Measurements from ENCODE around the gene SAXO1.
"Not testable (repeated sequence)": the region's sequence is repeated elsewhere in the genome, so short reads cannot be mapped to it uniquely, and the experiment has no call there.

SAXO1 gene

DNA sequence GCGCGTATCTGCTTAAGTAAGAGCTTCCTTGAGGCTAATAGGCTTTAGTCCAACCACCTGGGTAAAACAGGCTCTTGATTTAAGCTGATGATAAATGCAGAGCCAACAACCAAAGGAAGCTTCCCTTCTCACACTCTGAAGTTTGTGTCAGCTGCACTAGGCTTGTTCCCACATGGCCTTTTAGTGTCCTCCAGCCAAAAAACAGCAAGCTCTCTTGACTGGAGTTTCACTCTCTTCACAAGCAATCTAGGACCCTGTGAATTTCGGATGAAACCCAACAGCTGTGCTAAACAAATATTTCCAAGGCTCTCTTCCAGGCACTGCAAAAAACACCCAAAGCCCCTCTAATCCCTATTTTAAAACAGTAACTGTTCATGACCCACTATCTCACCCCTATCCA, 63.9 kb downstream of the SAXO1 start:
- DNase-seq = no peak

GRCh38 chr9:18955626-18956025, 77.4 kb downstream of the SAXO1 start:
- no peak for DNase-seq

GRCh38 chr9:18951936-18952335, 81.1 kb downstream of the SAXO1 start:
- DNase-seq = no peak

DNA sequence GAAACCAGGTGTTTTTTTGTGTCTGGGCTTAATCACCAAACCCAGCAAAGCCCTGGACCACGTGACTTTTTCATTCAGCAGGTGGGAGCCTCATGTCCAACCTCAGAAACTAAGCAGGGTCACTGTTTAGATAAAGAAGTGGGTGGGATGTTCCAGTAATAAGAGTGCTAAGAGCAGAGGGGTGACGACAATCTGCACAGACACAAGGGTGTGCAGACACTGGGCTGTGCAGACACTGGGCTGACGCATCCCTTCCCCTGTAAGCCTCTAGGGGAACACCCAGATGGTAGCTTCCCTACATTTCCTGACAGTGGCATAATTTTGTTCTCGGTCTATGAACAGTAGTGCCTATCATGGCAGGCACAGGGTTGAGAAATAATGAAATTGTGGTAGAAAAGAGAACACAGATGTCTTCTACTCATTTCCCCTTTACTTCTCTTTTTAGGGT, 85.1 kb downstream of the SAXO1 start:
- DNase-seq = peak; percentile 3 to 45

DNA sequence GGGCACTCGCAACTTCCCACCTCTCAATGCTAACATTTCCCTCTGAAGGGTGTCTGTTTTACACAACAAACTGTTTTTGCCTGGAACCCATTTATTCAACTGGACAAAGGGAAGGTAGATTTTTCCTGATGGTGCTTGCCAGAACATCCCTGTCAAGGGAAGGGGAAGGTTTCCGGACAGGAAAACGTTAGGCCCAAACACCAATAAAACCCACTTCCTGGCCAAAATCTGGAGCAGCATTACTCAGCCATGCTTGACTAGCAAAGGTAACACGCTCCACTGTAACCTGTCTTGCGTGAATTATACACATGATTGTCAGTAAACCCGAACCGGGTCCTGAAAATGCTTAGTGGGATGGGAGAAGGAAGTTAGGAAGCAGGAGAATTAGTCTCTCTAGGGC, 90.2 kb downstream of the SAXO1 start:
- DNase-seq = no peak

DNA sequence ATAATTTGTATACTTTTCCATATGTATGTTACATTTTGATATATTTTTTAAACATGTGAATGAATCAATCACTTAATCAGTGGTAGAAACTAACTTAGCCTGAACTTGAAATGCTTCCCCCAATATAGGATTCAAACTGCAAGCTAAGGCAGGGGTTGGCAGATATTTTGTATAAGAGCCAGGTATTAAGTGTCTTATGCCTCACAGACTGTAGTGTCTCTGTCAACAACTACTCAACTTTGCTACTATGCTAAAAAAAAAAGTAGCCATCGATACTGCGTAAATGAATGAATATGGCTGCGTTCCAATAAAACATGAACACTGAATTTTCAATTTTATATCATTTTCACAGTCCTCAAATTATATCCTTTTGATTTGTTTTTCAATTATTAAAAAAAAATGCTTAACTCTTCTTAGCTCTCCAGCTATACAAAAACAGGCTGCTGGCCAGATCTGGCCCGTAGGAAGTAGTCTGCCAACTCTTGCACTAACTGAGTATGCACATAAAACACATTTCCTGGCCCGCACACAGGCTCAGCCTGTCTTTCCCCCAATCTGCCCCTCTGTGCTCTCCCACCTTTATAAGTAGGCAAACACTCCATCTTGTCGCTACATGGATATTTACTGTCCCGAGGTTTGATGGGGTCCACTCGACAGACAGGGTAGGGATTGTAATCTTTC, 91.8 kb downstream of the SAXO1 start:
- no peak for DNase-seq

GRCh38 chr9:18939943-18940342, 93.1 kb downstream of the SAXO1 start:
- DNase-seq = no peak

DNA sequence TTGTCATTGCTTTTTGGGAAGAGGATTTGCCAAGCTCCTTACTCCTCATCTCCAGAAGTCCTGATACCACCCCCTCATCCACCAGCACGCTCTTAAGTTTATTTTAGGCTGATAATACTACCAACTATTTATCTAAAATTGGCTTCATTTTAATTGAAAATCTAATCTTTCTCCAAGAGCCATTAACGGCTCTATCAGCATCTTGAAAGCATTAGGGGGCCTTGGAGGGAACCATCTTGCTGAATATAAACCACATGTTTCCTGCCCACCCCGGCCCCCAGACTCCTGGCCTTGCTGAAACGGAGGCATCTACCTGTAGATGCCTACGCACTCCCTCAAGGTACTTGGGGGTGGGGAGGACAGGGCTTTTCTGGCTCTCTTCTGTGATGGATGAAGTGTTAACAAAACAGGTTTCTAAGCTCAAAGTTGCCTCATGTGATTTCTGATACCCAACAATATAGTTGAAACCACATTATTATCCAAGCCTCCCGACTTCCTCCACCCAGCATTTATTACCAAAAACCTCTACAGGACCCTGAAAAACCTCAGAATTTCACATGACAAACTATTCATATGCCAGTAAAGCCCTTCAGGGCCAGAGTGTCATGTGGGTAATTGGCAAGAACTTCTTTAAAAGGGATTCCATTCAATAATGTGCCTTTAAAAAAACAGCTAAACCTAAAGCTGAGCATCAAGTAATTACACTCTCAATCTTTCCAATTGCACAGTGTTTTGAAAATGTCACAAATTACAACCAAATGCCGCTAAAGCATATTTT, 96.7 kb downstream of the SAXO1 start:
- DNase-seq = no peak

DNA sequence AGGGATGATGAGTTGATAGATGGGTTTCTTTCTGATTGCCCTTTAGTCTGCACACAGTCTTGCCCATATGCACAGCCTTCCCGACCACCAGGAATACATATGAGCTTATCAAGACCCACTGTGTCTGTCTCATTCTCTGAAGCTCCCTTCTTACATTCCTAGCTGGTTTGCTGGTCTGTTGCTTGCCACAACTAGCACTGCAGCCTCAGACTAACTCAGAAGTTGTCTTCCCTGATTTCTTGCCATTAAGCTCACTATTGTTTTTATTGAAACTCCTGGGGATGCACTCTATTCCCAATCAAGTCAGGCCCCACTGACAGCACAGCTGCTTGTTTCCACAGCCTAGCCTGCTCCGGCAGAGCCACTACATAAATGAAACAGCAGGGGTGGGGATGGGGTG, 97.5 kb downstream of the SAXO1 start:
- no peak for DNase-seq

DNA sequence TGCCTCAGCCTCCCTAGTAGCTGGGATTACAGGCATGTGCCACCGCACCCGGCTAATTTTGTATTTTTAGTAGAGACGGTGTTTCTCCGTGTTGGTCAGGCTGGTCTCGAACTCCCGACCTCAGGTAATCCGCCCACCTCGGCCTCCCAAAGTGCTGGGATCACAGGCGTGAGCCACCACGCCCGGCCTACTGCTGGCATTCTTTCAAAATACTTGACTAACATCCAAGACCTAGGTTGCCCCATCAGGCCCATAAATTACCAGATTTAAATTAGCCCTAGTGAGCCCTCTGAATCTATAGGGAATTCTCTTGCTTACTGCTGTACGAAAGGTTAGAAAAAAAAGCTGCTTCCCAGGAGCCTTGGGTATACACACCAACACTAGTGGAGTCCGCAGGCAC, 102.4 kb downstream of the SAXO1 start:
- not testable (repeated sequence) for DNase-seq

GRCh38 chr9:18928711-18929110, 104.3 kb downstream of the SAXO1 start:
- DNase-seq = no peak

- no peak for DNase-seq
Measured at GRCh38 chr9:18926513-18926912, 106.5 kb downstream of the SAXO1 start.

DNA sequence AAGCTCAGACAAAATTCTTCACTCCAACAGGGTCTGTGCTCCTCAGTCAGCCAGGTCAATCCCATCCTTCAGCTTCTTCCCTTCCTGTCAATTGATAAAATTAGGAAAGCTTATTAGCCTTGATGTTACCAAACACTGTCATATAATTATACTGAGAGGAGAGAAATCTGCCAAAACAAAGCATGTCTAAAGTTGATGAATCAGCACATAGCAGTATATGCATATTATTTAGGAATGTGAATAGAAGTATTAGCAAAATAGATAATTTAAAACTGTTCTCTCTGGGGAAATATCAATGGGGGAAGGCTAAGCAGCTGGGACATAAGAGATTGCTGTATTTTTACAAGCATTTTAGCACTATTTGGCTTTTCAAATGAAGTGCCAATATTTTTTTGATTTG, 107.1 kb downstream of the SAXO1 start:
- DNase-seq = no peak

DNA sequence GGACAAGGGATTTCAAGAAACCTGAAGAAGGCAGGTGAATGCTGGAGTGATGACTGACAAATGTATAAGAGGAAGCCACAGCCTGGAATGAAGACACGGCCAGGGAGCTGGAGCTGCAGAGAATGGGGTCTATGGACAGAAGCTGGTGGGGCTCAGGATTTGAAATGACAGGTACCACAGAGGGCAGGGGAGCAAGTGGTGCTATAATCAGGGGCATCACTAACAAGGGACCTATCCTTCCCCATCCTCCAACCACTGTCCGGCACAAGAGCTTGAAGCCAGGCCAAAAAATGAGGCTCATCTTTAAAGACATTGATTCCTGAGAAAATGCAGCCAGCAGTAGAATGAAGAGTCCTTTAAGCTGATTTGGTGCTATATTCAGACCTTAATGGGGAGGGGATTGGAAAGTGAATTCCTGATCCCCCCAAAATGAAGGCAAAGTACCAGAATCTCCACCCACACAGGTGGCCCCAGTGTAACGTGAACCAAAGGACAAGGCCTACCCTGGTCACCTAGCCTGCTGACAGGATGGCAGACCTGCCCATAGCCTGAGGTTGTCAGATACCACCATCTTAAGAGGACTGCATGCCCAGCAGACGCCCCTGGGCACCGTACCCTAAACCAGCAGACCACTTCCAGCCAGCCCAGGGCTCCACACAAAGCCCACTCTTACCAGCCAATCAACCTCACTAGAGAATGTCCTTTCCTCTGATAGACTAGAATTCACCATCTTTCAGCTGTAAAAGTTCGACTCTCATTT, 109.2 kb downstream of the SAXO1 start:
- no peak for DNase-seq

DNA sequence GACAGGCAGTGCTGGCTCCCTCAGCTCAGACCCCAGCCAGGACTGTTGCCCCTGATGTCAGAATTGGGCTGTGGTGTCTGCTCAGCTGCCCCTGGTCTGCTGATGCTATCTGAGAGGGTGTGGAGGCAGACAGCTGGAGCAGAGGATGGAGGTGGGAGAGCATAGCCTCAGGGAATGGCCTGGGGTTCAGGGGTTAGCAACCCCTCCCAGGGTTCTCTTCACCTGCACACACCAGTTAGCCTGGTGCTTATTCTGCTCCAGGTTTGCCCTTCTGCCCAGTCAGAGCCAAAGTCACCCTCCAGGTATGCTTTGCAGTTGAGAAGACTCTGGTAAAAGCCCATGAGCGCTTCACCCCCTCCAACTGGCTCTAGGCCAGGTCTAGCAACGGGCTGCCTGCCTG, 109.8 kb downstream of the SAXO1 start:
- DNase-seq = no peak

GRCh38 chr9:18922161-18922885, 110.7 kb downstream of the SAXO1 start:
- no peak for DNase-seq

DNA sequence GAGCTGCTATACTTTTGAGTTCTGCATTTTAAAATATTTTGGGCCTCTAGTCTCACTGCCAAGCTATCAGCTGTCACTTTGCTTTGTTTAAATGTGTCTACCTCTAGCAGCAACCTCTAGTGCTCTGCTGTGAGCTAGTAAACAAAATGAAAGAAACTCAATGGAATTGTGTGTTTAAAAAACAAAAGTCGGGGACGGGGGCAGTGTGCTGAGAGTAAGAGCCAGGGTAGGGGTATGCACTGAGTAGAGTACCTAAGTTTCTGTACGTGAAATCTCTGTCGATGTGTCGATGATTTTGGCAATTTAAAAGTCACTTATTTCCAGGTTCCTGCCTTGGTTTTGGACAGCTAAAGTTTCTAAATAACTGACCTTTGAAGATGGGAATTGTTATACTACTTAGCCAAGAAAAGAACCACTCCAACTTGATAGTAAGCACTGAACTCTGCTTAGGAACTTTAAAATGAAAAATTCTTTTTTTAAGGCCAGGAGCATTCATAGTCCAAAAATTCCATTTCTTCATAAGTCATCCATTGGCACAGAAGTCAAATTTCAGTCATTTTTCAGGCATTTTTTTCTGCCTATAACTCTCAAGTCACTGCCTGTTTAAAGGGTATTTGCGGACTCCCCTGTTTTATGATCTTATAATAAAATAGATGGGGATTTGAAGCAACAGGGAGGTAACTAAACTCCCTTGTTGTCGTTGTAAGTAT, 111.5 kb downstream of the SAXO1 start:
- DNase-seq = no peak

DNA sequence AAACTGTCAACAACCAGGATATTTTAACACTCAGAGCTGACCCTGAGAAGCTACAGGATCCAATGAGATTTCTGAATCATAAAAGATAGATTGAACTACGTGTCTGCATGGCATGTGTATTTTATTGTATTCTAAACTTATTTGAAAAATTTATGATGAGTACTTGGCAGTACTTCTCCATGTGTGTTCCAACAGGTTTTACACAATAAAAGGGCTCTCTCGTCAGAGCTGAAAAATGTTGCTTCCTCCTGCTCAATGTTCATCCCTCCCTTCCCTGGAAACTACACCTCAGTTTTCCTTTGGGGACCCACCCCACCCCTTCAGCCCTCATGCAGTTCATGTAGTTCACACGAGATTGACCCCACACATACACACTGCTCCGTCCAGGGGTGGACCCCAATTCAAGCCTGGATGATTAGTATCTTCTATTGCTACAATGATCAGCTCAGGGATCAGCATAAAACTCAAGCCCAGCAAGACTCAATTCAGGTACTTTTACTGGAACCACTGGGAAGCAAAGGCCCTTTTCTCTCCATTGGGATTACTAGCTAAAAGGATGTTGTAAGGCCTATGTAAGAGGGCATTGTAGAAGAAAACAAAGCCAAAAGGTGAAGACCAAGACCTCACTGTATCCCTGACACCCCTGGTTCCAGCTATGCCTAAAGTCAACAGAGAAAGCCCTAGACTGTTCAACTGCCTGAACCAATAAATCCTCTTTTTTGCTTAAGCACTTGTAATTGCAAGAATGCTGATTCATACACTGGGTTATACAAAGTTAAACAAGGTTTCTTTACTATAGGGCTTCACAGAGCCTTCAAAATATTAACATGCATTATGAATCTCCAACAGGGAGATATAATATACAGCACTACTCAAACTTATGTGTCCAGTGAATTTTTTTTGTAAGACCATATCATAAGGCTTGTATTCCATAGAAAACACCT, 112.6 kb downstream of the SAXO1 start:
- no peak for DNase-seq

DNA sequence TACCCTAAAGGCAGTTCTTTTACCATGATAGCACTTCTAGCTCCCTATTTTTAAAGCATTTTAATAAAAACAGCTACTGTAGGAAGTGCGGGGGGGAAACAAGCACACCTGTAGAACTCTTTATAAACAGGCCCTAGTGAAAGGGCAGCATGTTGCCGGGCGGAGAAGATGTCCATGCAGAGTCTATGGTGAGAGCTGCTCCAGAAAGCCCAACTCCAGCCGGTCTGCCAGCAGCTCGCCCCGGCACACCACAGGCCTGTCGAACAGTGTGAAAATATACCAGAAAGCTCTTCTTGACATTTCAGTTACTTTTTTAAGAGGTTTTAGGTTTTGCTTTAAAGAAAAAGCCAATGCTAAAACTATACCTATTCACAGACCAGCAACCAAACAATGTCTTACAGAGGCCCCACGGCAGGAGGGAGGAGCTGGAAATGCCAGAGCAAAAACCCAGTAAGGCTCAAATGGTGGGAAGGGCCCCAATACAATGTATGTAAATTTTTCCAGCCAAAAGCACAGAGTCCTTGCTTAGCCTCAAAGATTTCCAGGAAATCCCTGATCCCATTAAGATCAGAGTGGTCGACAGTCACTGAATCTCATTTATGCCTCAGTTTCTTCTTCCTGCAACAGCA, 121.2 kb downstream of the SAXO1 start:
- no peak for DNase-seq

DNA sequence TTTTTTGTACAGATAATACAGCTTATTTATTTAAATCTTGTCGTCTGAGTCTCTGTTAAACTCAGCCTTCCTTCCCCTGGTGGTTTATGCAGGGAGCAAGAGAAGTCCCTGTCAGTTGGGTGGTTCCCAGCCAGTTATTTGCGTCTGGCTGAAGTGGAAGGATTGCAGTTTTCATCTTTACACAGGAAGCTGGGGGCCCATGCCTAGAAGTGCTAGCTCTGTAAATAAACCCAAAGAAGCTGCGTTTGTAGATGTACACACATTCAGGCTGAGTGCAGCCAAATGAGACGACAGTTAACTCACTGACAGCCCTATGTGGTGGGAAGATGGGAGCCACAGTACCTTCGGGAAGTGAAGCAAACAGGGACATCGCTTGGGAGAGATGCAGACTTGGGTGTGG, 122.1 kb downstream of the SAXO1 start:
- no peak for DNase-seq

- no peak for DNase-seq
Measured at GRCh38 chr9:18910435-18910834, 122.6 kb downstream of the SAXO1 start.

Data from CD4-positive, alpha-beta T cell treated with Interferon alpha-2 for 1 hour (primary cell).